ENCODE data around the gene ZG16B.

ZG16B gene

GRCh38 chr16:2829501-2830354 is at the start of gene ZG16B:
ZG16B (plus strand) TSS chr16:2830303; CDS start chr16:2830442, 139 bp downstream.
- DNase-seq (ENCODE audit: low read depth): no peak

GRCh38 chr16:2782583-2783351 is 47.3 kb upstream of the ZG16B start:
- DNase-seq (ENCODE audit: low read depth): no peak

GRCh38 chr16:2783581-2784357 is 46.3 kb upstream of the ZG16B start:
- DNase-seq (ENCODE audit: low read depth): no peak

GRCh38 chr16:2784358-2785100 is 45.6 kb upstream of the ZG16B start:
- DNase-seq (ENCODE audit: low read depth): no peak

GRCh38 chr16:2785101-2785991 is 44.8 kb upstream of the ZG16B start:
- no peak for DNase-seq (ENCODE audit: low read depth)

GRCh38 chr16:2786061-2786825 is 43.9 kb upstream of the ZG16B start:
- DNase-seq (ENCODE audit: low read depth): no peak

GRCh38 chr16:2786826-2787151 is 43.3 kb upstream of the ZG16B start:
- DNase-seq (ENCODE audit: low read depth): no peak

GRCh38 chr16:2787406-2787805 is 42.7 kb upstream of the ZG16B start, which contains the start of gene PRSS33:
PRSS33 (minus strand) TSS chr16:2787560; CDS start chr16:2786547, 1,013 bp downstream.
- no peak for DNase-seq (ENCODE audit: low read depth)

- DNase-seq (ENCODE audit: low read depth): no peak
Measured at GRCh38 chr16:2787961-2788360, 42.1 kb upstream of the ZG16B start.

GRCh38 chr16:2790631-2791030 is 39.5 kb upstream of the ZG16B start:
- DNase-seq (ENCODE audit: low read depth): no peak

GRCh38 chr16:2791174-2791573 is 38.9 kb upstream of the ZG16B start:
- DNase-seq (ENCODE audit: low read depth): no peak

- no peak for DNase-seq (ENCODE audit: low read depth)
Measured at GRCh38 chr16:2792940-2793339, 37.2 kb upstream of the ZG16B start.

- DNase-seq (ENCODE audit: low read depth): no peak
Measured at GRCh38 chr16:2795395-2796143, 34.5 kb upstream of the ZG16B start.

GRCh38 chr16:2798723-2799204 is 31.3 kb upstream of the ZG16B start:
- DNase-seq (ENCODE audit: low read depth): no peak

- DNase-seq (ENCODE audit: low read depth): no peak
Measured at GRCh38 chr16:2799205-2799858, 30.8 kb upstream of the ZG16B start.

GRCh38 chr16:2799859-2800226 is 30.3 kb upstream of the ZG16B start:
- DNase-seq (ENCODE audit: low read depth): no peak

GRCh38 chr16:2803545-2804195 is 26.4 kb upstream of the ZG16B start:
- DNase-seq (ENCODE audit: low read depth): no peak

GRCh38 chr16:2804728-2805127 is 25.4 kb upstream of the ZG16B start:
- DNase-seq (ENCODE audit: low read depth): no peak

Measured in HS-5 (cell line).